ENCODE data around the gene FAM78A.

FAM78A gene

GRCh38 chr9:131276094-131276888 lies at the start of gene FAM78A:
FAM78A (minus strand) TSS chr9:131276510; CDS start chr9:131276179, 331 bp downstream.
- DNase-seq, result no peak

DNA sequence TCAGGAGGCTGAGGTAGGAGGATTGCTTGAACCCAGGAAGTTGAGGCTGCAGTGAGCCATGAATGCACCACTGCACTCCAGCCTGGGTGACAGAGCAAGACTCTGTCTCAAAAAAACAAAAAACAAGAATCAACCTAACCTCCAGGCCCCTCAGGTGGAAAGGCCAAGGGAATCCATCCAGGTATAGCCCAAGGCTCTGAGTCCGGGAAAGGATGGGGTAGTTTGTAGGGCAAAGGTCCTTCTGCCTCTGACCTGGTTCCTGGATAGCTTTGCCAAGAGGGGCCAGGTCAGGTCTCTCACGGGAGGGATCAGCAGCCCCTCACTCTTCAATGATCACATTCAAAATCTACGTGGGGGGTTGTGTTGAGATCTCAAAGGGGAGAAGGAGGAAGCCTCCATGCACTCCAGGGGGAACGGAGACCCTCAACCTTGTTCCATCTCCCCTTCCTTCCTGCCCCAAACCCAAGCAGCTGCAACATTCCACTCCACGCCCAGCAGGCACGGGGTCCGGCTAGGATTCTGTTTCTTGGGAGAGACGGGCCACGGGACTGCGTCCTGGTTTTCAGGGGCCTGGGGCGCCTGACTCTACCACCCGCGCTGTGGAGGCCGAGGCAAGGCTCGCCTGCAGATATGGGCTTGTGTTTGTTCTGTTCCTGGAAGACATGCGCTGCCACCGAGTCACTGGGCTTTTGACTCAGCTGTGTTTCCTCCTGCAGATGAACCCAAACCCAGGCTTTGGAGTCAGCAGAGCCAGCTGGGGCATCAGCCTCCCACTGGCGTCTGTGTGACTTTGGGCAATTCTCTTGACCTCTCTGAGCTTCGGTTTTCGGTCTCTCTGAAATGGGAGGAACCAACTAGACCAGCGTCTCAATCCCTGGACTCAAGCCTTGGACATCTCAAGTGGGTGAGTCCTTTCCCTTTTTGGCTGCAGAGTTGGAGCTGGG lies 48.7 kb upstream of the FAM78A start:
- DNase-seq, result no peak

GRCh38 chr9:131323629-131324028 lies 47.3 kb upstream of the FAM78A start:
- no peak for DNase-seq

DNA sequence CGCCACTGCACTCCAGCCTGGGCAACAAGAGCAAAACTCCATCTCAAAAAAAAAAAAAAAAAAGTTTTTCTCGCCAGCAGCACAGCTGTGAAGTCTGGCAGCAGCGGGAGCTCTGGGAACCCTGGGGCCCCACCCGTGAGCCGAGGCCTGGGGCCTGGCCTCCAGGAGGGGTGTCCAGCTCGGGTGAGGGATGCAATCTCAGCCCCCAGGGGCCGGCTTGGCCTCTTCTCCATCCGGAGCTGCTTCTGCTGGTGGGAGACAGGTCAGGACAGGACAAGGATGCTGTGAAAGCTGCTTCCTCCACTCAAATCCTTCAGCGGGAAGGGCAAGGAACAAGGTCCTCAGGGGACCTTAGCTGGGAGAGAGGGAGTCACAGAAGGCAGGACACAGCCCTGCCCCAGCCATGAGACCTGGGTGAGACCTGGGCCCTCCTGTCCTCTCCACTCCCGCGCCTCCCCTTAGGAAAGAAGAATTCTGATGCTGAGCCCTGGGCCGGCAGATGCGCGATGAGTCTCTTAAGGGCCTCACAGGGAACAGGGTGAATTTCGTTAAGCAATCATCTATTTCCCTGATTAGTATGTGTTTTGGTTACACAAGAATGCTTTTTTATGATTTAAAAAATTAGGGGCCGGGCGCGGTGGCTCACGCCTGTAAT lies 43.8 kb upstream of the FAM78A start:
- no peak for DNase-seq

DNA sequence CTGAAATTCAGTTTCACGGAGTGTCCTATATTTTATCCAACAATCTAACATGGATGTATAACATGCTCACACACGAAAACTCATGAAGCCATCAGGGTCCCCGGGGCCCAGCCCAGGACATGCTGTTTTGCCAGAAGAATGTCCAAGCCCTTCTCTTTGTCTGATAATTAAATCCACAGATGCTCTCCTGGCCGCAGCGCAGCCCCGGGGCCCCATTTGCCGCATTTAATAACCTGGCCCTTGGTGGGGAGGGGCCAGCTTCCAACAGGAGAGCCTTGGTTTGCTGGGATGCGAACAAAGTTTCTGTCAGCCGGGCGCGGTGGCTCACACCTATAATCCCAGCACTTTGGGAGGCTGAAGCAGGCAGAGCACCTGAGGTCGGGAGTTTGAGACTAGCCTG lies 43.2 kb upstream of the FAM78A start:
- DNase-seq, result no peak

- DNase-seq, result no peak
Observed at GRCh38 chr9:131318231-131319085, 42.1 kb upstream of the FAM78A start.

GRCh38 chr9:131312822-131313770 lies 36.8 kb upstream of the FAM78A start:
- no peak for DNase-seq

DNA sequence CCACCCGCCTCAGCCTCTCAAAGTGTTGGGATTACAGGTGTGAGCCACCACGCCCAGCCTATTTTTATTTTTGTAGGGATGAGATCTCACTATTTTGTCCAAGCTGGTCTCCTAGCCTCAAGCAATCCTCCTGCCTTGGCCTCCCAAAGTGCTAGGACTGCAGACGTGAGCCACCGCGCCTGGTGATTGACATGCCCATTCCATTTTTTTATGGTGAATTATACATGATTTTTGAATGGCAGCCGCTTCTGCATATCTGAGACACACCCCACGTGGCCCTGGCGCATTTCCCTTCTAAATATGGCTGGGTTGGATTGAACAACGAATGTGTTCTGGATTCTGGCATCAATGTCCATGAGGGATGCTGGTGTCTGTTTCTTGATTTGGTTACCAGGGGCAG lies 35.9 kb upstream of the FAM78A start:
- no peak for DNase-seq

DNA sequence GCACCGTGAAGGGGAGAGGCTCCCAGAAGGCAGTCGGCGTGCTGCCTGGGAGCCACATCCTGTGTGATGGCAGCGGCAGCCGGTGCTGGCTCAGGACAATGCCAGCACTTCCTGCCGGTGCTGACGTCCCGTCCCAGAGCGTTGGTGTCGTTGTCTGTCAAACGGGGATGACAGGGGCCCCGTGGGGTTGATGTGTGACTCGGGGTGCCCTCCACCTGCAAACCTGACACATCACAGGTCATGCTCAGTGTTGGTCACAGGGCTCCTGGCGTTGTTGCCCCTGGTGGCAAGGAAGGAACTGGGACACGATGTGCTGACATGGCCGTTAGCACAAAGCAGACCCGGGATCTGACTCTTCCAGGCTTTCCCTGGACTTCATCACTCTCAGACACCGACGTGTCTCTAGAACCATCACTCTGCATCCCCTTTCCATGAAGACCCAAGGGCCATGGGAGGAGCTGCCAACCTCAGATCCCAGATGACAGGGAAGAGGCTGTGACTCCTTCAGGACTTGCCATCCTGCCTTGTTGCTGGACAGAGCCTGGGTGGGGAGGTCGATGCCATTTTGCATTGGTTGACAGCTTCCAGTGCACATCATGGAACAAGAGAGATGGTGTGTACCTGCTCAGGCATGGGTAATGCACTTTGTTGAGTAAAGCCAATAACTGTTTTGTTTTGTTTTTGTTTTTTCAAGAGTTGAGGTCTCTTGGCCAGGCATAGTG lies 34.7 kb upstream of the FAM78A start:
- no peak for DNase-seq

DNA sequence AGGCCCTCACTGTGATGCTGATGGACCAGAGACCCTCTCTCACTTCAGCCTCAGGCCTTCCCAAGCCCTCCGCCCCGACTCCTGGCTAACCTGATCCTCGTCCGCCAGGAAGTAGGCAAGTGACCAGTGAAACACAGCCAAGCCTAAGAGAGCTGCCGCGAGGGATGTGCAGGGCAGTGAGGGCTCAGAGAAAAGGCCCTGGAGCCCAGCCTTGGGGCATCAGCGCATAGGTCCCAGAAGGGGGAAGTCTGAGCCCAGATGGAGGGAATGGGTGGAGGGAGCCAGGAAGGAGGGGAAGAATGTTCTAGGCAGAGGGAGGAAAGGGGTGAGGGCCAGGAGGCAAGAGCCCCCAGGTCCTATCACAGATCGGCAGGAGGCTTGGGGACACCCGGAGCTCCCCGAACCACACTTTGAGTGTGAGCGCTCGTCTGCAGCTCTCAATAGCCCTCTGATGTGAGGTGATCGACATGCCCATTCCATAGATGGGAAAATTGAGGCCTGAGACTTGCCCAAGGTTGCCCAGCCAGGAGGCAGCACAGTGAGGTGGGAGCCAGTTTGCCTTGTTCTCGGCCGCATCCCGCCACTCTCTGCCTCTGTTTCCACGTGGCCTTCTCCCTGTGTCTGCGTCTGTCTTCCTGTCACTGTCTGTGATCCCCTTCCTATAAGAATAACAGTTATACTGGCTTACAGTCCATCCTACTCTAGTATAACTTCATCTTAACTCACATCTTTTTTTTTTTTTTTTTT lies 33.4 kb upstream of the FAM78A start:
- no peak for DNase-seq

DNA sequence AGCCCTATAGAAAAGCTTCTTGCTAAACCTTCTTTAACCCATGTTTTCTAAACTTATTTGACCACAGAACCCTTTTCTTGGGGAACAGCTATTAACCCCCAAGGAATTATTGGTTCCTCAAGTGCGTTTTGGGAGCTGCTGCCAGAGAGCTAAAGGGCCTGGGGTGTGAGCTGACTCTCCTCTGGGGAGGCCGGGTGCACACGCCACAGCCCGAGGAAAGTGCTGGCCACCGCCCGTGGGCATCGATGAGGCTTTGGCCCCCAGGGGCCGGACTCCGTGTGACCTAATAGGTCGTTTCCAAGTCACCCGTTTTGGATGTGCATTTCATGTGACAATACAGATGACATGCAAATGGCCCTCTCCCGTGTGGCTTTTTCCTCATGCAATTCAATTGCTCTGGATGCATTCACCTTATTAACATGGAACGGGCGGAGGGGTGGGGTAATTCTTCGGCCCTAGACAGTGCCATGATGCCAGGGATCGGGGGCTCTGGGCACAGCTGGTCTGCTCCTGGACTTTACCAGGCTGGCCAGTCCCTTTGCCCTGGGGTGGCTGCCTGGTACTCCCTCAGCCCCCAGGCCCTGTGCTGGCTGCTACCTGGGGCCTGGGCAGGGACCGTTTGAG lies 32.7 kb upstream of the FAM78A start:
- DNase-seq, result no peak

DNA sequence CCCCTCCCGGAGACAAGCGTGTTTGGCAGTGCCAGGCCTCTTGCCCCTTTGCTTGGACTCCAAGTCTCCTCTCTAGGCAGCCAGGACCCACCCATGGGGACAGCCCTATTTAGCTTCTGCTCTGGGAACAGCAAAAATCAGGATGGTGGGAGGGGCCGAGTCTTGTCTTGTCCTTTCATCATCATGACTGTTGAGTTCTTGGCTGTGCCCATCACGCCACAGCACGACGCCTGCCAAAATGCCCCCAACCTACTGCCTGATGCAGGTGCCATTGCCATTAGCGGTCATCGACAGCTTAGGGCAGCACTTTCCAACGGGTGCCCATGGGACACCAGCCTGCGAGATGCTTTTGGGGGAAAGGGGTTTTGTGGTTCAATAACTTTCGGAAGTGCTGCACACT lies 32.1 kb upstream of the FAM78A start:
- no peak for DNase-seq

DNA sequence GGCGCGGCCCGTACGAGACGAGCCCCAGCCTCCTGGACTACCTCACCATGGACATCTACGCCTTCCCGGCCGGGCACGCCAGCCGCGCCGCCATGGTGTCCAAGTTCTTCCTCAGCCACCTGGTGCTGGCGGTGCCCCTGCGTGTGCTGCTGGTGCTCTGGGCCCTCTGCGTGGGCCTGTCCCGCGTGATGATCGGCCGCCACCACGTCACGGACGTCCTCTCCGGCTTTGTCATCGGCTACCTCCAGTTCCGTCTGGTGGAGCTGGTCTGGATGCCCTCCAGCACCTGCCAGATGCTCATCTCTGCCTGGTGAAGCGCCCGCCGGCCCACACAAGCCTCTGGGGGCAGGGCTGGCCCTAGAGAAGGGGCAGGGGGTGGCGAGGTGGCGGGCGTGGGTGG lies 31.7 kb upstream of the FAM78A start:
- no peak for DNase-seq

- no peak for DNase-seq
Observed at GRCh38 chr9:131306397-131307004, 30.2 kb upstream of the FAM78A start.

- DNase-seq, result no peak
Observed at GRCh38 chr9:131304676-131305355, 28.5 kb upstream of the FAM78A start.

- DNase-seq, result no peak
Observed at GRCh38 chr9:131303381-131304321, 27.3 kb upstream of the FAM78A start.

Measured in NCI-H1436 (cell line).